HG02610 (cell line): ENCODE measurements around the gene PLCXD3.

ENCODE experiments used
- ATAC-seq: cut with Tn5 transposase; IDR thresholded peaks from one replicate; pipeline ENCODE4 v1.9.1; 2021; ENCODE audit warnings: mild to moderate bottlenecking, moderate library complexity; ENCODE audit not compliant: unreplicated experiment

The PLCXD3 gene

GRCh38 chr5:41291323-41291722 is 219.1 kb downstream of the PLCXD3 start:
- no peak for ATAC-seq

GRCh38 chr5:41290810-41291209 is 219.6 kb downstream of the PLCXD3 start:
- ATAC-seq = no peak

- no peak for ATAC-seq
Observed at GRCh38 chr5:41289970-41290464, 220.4 kb downstream of the PLCXD3 start.

- no peak for ATAC-seq
Observed at GRCh38 chr5:41286696-41287095, 223.7 kb downstream of the PLCXD3 start.

- no peak for ATAC-seq
Observed at GRCh38 chr5:41286165-41286564, 224.2 kb downstream of the PLCXD3 start.

- ATAC-seq = no peak
Observed at GRCh38 chr5:41284938-41285337, 225.5 kb downstream of the PLCXD3 start.

- no peak for ATAC-seq
Observed at GRCh38 chr5:41281215-41281810, 229.1 kb downstream of the PLCXD3 start.

GRCh38 chr5:41279040-41279439 is 231.4 kb downstream of the PLCXD3 start:
- no peak for ATAC-seq

GRCh38 chr5:41277476-41278245 is 232.7 kb downstream of the PLCXD3 start:
- no peak for ATAC-seq

- peak; percentile 50 for ATAC-seq
Observed at GRCh38 chr5:41275813-41276512, 234.4 kb downstream of the PLCXD3 start.

- ATAC-seq = peak; percentile 77
Observed at GRCh38 chr5:41270423-41271251, 239.8 kb downstream of the PLCXD3 start.

- no peak for ATAC-seq
Observed at GRCh38 chr5:41268894-41269293, 241.5 kb downstream of the PLCXD3 start.

- ATAC-seq = no peak
Observed at GRCh38 chr5:41266377-41266776, 244.0 kb downstream of the PLCXD3 start.

- ATAC-seq = no peak
Observed at GRCh38 chr5:41264019-41264418, 246.4 kb downstream of the PLCXD3 start.

- ATAC-seq = no peak
Observed at GRCh38 chr5:41263335-41263734, 247.1 kb downstream of the PLCXD3 start.
